DND-41 (cell line): Measurements from ENCODE around the gene CAMK2N1.
"Not testable (repeated sequence)": the region's sequence is repeated elsewhere in the genome, so short reads cannot be mapped to it uniquely, and the experiment has no call there.

Experiments
- ATAC-seq: fragments of 200-7000 bp; cut with Tn5 transposase; 3 replicates; pipeline ENCODE4 v1.9.1; 2021; ENCODE audit warnings: low read depth; ENCODE audit not compliant: insufficient read depth
- DNase-seq: peaks from one replicate; pipeline ENCODE4 v3.0.0-alpha.2; 2020
- H2AFZ ChIP-seq: 2 replicates; pipeline ENCODE4 v1.6.0; 2012; ENCODE audit warnings: low read depth, low read length
- H3K27ac ChIP-seq: 2 replicates; pipeline ENCODE4 v1.5.1; 2012; ENCODE audit warnings: low read length, inconsistent platforms
- H3K27me3 ChIP-seq: fragments of 200-600 bp; sonication (generic); 2 replicates; pipeline ENCODE4 v1.6.0; 2012; ENCODE audit warnings: low read length, mild to moderate bottlenecking, inconsistent platforms; ENCODE audit not compliant: insufficient read depth, poor library complexity
- H3K36me3 ChIP-seq: 2 replicates; pipeline ENCODE4 v1.5.1; 2012; ENCODE audit warnings: low read length, inconsistent platforms; ENCODE audit not compliant: insufficient read depth
- H3K4me1 ChIP-seq: 2 replicates; pipeline ENCODE4 v1.5.1; 2012; ENCODE audit warnings: mild to moderate bottlenecking, low read length; ENCODE audit not compliant: insufficient read depth
- H3K4me2 ChIP-seq: 2 replicates; pipeline ENCODE4 v1.6.0; 2012; ENCODE audit warnings: mild to moderate bottlenecking, moderate library complexity, low read length, inconsistent platforms; ENCODE audit not compliant: insufficient read depth
- H3K4me3 ChIP-seq, 2 experiments: fragments of 200-600 bp in 1 of 2; shearing (Covaris generic) in 1 of 2; 2 replicates each; pipeline ENCODE4 v1.5.1; 2012 to 2016; ENCODE audit warnings: inconsistent platforms in 2 of 2, low read length in 2 of 2, mild to moderate bottlenecking in 2 of 2, low read depth in 1 of 2, moderate library complexity in 1 of 2
- H3K79me2 ChIP-seq: 2 replicates; pipeline ENCODE4 v1.6.0; 2012; ENCODE audit warnings: low read length, inconsistent platforms; ENCODE audit not compliant: insufficient read depth
- H3K9ac ChIP-seq: 2 replicates; pipeline ENCODE4 v1.6.0; 2012; ENCODE audit warnings: low read depth, mild to moderate bottlenecking, inconsistent platforms, low read length, moderate library complexity
- H3K9me3 ChIP-seq: 2 replicates; pipeline ENCODE4 v1.5.1; 2012; ENCODE audit warnings: low read length, moderate library complexity, mild to moderate bottlenecking, inconsistent platforms; ENCODE audit not compliant: insufficient read depth, severe bottlenecking
- H4K20me1 ChIP-seq: 2 replicates; pipeline ENCODE4 v1.6.0; 2012; ENCODE audit warnings: low read length; ENCODE audit not compliant: insufficient read depth
- EZH2 ChIP-seq: IDR thresholded peaks from 3 replicates; pipeline ENCODE4 v1.6.1; 2012; ENCODE audit warnings: borderline replicate concordance, low read depth, mild to moderate bottlenecking, moderate library complexity, low read length, inconsistent platforms; ENCODE audit not compliant: severe bottlenecking
- TF ChIP-seq, protein P1 (sequence below): IDR thresholded peaks from 2 replicates; pipeline ENCODE4 v1.5.1; 2012; ENCODE audit warnings: borderline replicate concordance, low read length, moderate library complexity, mild to moderate bottlenecking; ENCODE audit not compliant: poor library complexity, severe bottlenecking; ENCODE audit errors: extremely low read depth

CAMK2N1 gene

DNA sequence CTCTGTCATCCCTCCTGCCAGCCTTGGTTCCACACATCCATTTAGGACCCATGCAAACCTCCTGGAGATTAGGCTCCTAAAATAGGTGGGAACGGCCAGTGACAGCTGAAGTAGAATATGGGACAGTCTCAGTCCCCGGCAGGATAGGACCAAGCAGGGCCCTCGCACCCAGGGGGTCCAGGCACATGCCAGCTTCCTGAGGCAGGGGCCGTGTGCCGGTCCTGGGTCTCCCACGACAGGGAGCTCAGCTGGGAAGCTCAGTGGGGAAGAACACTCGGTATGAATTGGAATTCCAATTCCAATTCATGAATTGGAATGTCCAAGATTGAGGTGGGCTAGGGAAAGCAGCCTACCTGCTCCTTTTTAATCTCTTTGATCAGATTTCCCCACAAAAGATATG is 12.1 kb upstream of the CAMK2N1 start:
- no peak overlapping the region for H3K4me3 ChIP-seq
- no peak overlapping the region for H3K4me2 ChIP-seq
- H2AFZ ChIP-seq = no peak overlapping the region
- no peak overlapping the region for H3K9ac ChIP-seq
- peaks cover 13% of the 10 kb centered on the region for H3K27me3 ChIP-seq
- DNase-seq (no peak), ATAC-seq (no peak)
- H3K79me2 ChIP-seq = no peaks in the 10 kb centered on the region
- H3K27ac ChIP-seq = no peak overlapping the region
- H3K4me1 ChIP-seq = 0 out of 2 replicates have a peak, but pooled peaks cover 4% of the 10 kb centered on the region
- no peaks in the 10 kb centered on the region for H3K9me3 ChIP-seq
- TF ChIP-seq, protein P1, sequence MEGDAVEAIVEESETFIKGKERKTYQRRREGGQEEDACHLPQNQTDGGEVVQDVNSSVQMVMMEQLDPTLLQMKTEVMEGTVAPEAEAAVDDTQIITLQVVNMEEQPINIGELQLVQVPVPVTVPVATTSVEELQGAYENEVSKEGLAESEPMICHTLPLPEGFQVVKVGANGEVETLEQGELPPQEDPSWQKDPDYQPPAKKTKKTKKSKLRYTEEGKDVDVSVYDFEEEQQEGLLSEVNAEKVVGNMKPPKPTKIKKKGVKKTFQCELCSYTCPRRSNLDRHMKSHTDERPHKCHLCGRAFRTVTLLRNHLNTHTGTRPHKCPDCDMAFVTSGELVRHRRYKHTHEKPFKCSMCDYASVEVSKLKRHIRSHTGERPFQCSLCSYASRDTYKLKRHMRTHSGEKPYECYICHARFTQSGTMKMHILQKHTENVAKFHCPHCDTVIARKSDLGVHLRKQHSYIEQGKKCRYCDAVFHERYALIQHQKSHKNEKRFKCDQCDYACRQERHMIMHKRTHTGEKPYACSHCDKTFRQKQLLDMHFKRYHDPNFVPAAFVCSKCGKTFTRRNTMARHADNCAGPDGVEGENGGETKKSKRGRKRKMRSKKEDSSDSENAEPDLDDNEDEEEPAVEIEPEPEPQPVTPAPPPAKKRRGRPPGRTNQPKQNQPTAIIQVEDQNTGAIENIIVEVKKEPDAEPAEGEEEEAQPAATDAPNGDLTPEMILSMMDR = no peak
- TF ChIP-seq EZH2 = no peak
- H3K36me3 ChIP-seq = no peaks in the 10 kb centered on the region
- no peaks in the 10 kb centered on the region for H4K20me1 ChIP-seq

DNA sequence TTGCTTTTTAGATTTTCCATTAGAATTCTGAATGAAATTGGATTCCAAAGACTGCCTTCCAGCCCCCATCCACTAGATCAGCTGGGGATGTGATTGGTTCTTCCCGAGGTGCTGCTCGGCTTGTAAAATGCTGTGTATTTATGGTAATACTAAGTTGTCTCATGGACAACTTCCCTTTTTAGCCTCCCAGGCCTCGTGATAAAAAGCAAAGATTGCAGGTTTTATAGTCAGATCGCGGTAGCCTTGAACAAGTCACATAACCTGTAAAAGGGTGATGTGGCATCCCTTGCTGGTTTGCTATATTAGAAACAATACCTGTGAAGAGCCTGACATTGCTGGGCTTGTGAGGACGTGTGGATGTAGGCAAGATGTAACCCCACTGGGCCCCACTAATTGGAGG is 11.5 kb upstream of the CAMK2N1 start:
- no peak overlapping the region for H3K9ac ChIP-seq
- H3K27me3 ChIP-seq = peaks cover 13% of the 10 kb centered on the region
- no peaks in the 10 kb centered on the region for H4K20me1 ChIP-seq
- no peaks in the 10 kb centered on the region for H3K36me3 ChIP-seq
- DNase-seq = no peak
- no peaks in the 10 kb centered on the region for H3K9me3 ChIP-seq
- H3K4me1 ChIP-seq = 0 out of 2 replicates have a peak, but pooled peaks cover 4% of the 10 kb centered on the region
- H3K4me2 ChIP-seq = no peak overlapping the region
- H2AFZ ChIP-seq = no peak overlapping the region
- H3K79me2 ChIP-seq = no peaks in the 10 kb centered on the region
- ATAC-seq = no peak
- no peak overlapping the region for H3K27ac ChIP-seq
- H3K4me3 ChIP-seq = no peak overlapping the region
- TF ChIP-seq EZH2 = no peak
- TF ChIP-seq, protein P1 = no peak

DNA sequence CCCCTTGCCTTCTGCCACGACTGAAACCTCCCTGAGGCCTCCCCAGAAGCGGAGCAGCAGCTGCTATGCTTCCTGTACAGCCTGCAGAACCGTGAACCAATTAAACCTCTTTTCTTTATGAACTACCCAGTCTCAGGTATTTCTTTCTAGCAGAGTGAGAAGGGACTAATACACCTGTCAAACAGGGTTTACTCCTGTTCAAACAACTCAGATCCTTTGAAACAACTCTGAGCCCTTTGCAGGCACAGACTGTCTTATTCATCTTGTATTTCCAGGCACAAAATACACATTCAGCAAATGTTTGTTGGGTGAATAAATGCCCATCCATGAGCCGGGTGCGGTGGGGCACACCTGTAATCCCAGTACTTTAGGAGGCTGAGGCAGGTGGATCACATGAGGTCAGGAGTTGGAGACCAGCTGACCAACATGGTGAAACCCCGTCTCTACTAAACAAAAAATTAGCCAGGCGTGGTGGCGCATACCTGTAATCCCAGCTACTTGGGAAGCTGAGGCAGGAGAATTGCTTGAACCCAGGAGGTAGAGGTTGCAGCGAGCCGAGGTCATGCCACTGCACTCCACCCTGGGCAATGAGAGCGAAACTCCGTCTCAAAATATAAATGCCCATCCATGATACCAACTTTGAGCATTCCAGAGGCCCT is 10.8 kb upstream of the CAMK2N1 start:
- not testable (repeated sequence) for H3K4me3 ChIP-seq, H3K4me2 ChIP-seq, H3K9ac ChIP-seq, H3K79me2 ChIP-seq, H3K4me1 ChIP-seq, DNase-seq, ATAC-seq, H3K27ac ChIP-seq, H2AFZ ChIP-seq, H4K20me1 ChIP-seq, H3K9me3 ChIP-seq, H3K36me3 ChIP-seq
- H3K27me3 ChIP-seq = peaks cover 13% of the 10 kb centered on the region

DNA sequence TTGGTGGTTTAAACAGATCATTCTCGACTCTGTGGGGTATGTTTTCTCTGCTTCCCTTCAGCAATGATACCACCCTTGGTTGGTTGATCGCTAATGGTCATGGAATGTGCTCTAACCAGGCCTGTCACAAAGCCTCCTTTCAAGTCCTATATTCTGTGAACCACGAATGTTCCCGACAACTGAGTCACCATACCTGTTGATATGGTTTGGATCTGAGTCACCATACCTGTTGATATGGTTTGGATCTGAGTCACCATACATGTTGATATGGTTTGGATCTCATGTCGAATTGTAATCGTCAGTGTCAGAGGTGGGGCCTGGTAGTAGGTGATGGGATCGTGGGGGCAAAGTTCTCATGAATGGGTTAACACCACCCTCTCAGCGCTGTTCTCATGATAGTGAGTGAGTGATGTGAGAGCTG is 10.2 kb upstream of the CAMK2N1 start:
- Histone ChIP-seq H3K9me3 (no peaks in the 10 kb centered on the region), H3K4me3 (no peak overlapping the region), H3K9ac (no peak overlapping the region), H3K27ac (no peak overlapping the region), H3K79me2 (no peaks in the 10 kb centered on the region), H3K27me3 (peaks cover 13% of the 10 kb centered on the region), H3K4me2 (no peak overlapping the region), H3K36me3 (no peaks in the 10 kb centered on the region), H2AFZ (no peak overlapping the region), H4K20me1 (no peaks in the 10 kb centered on the region), H3K4me1 (0 out of 2 replicates have a peak, but pooled peaks cover 4% of the 10 kb centered on the region)
- TF ChIP-seq, protein P1 = no peak
- no peak for TF ChIP-seq EZH2
- ATAC-seq (no peak), DNase-seq (no peak)
